Measurements from ENCODE around the gene TFAP2C. TPM values are rescaled to one million over a fixed set of nuclear protein-coding genes. Genes with fewer than 3 reads are reported as not detected.

TFAP2C gene
- total RNA-seq, 1 experiment from 2014 or later, result 6.9 TPM

DNA sequence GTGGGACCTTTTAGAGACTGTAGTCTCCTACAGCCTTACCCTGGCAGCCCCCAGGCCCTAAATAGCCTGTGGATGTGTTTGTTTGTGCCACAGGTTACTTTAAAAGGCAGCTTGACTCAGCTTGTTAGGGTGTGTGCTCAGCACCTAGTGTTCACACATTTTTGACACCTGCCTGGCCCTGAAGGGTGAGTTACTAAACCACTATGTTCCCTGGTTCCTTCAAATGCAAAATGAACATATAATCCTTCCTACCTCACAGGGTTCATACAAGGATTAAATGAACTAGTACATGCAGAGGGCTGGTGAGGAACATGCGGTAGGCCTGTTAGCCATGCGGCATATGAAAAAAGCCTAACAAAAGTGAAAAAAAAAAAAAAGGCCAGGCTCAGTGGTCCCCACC lies 14.9 kb upstream of the TFAP2C start:
- ChIA-PET CTCF (interaction anchor here (1.3 kb wide), 1 partner anchor 16 kb away, joined by 3 read pairs; no protein-coding TSS in a partner anchor), RAD21 (ENCODE audit: low non-redundant PET in 1 of 2, low total read pairs in 2 of 2, uncharacterized antibody in 2 of 2, unreplicated experiment in 2 of 2) (no interaction called here), POLR2A (no interaction called here)
- intact Hi-C loops (cut with micrococcal nuclease), result no loop called here
- no peak overlapping the region for H2AFZ ChIP-seq (ENCODE audit: low read depth, low read length, poor library complexity, severe bottlenecking)
- H3K27ac ChIP-seq (ENCODE audit: low read depth, low read length), result no peak overlapping the region
- H3K9me3 ChIP-seq (ENCODE audit: control insufficient read depth in 1 of 2, insufficient read depth in 1 of 2, low read depth in 1 of 2, low read length in 2 of 2), result no peaks in the 10 kb centered on the region
- DNase-seq (ENCODE audit: low read depth, low spot score), result no peak
- no peaks in the 10 kb centered on the region for H3K79me2 ChIP-seq (ENCODE audit: insufficient read depth, low read length)
- H3K27me3 ChIP-seq (ENCODE audit: insufficient read depth, low read length), result no peaks in the 10 kb centered on the region
- no peaks in the 10 kb centered on the region for H3K36me3 ChIP-seq (ENCODE audit: control insufficient read depth in 1 of 2, insufficient read depth in 2 of 2, low read length in 2 of 2)
- ATAC-seq, result no peak
- H3K4me2 ChIP-seq (ENCODE audit: low read length), result no peak overlapping the region
- TF ChIP-seq CEBPB (IDR thresholded peaks at IDR 0.05; ENCODE audit: low read depth), result no peak
- no peak for TF ChIP-seq POLR2A (IDR thresholded peaks at IDR 0.05; ENCODE audit: borderline replicate concordance, extremely low read depth, insufficient read depth, insufficient read length)
- TF ChIP-seq, protein P1, sequence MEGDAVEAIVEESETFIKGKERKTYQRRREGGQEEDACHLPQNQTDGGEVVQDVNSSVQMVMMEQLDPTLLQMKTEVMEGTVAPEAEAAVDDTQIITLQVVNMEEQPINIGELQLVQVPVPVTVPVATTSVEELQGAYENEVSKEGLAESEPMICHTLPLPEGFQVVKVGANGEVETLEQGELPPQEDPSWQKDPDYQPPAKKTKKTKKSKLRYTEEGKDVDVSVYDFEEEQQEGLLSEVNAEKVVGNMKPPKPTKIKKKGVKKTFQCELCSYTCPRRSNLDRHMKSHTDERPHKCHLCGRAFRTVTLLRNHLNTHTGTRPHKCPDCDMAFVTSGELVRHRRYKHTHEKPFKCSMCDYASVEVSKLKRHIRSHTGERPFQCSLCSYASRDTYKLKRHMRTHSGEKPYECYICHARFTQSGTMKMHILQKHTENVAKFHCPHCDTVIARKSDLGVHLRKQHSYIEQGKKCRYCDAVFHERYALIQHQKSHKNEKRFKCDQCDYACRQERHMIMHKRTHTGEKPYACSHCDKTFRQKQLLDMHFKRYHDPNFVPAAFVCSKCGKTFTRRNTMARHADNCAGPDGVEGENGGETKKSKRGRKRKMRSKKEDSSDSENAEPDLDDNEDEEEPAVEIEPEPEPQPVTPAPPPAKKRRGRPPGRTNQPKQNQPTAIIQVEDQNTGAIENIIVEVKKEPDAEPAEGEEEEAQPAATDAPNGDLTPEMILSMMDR (IDR thresholded peaks at IDR 0.05 in 2 of 3, conservative IDR thresholded peaks at IDR 0.05 in 1 of 3; ENCODE audit: borderline replicate concordance in 1 of 3, insufficient read depth in 1 of 3, low read depth in 2 of 3, low read length in 2 of 3), result no peak
- TF ChIP-seq JUND (IDR thresholded peaks at IDR 0.05), result no peak
- no peak for TF ChIP-seq EZH2phosphoT487 (IDR thresholded peaks at IDR 0.05; ENCODE audit: borderline replicate concordance)
- no peak for TF ChIP-seq EGR1 (IDR thresholded peaks at IDR 0.05; ENCODE audit: low read depth)
- no peak for TF ChIP-seq SIN3A (IDR thresholded peaks at IDR 0.05; ENCODE audit: low read depth)
- TF ChIP-seq, protein P2, sequence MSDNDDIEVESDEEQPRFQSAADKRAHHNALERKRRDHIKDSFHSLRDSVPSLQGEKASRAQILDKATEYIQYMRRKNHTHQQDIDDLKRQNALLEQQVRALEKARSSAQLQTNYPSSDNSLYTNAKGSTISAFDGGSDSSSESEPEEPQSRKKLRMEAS (IDR thresholded peaks at IDR 0.05), result no peak
- BruUV-seq (replicated peaks), result no TSS peak
- peaks cover 3 to 5% of the 10 kb centered on the region in 2 experiments; a peak in 2 of 4 replicates for H3K4me1 ChIP-seq (ENCODE audit: control insufficient read depth in 1 of 2, insufficient read depth in 2 of 2, low read length in 2 of 2)
- H3K9me2 ChIP-seq (ENCODE audit: insufficient read depth), result no peaks in the 10 kb centered on the region
- H3K4me3 ChIP-seq (replicated peaks in 1 of 2; ENCODE audit: low read depth in 1 of 2, low read length in 2 of 2), result no peak overlapping the region
- H3K9ac ChIP-seq (ENCODE audit: low read length), result no peak overlapping the region
- no peaks in the 10 kb centered on the region for H4K20me1 ChIP-seq (ENCODE audit: insufficient read depth)

DNA sequence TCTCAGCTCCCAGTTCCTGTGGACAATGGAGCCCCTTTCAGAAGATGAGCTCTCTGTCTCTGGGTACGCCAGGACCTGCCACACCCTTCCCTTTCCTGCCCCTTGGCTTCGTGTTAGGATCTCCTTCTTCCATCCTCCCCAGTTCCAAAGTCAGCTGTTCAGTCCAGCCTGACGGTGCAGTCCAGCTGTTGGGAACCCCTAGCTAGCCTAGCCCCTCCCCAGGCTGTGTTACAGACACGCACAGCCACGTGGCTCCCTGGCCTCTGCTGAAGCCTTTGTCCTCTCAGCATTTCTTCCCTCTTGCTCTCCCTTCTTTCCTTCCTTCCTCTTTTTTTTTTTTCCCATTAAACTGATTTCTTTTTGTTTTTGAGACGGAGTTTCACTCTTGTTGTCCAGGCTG lies 12.4 kb upstream of the TFAP2C start:
- ATAC-seq (no peak), DNase-seq (ENCODE audit: low read depth, low spot score) (no peak)
- BruUV-seq (replicated peaks), result no TSS peak
- H3K4me2 ChIP-seq (ENCODE audit: low read length), result no peak overlapping the region
- no peak overlapping the region for H2AFZ ChIP-seq (ENCODE audit: low read depth, low read length, poor library complexity, severe bottlenecking)
- no peaks in the 10 kb centered on the region for H3K27me3 ChIP-seq (ENCODE audit: insufficient read depth, low read length)
- no peak overlapping the region for H3K4me3 ChIP-seq (replicated peaks in 1 of 2; ENCODE audit: low read depth in 1 of 2, low read length in 2 of 2)
- H4K20me1 ChIP-seq (ENCODE audit: insufficient read depth), result no peaks in the 10 kb centered on the region
- H3K79me2 ChIP-seq (ENCODE audit: insufficient read depth, low read length), result no peaks in the 10 kb centered on the region
- CTCF ChIA-PET, result no interaction called here
- TF ChIP-seq SRF (IDR thresholded peaks at IDR 0.05; ENCODE audit: low read depth) (no peak), ZFX (IDR thresholded peaks at IDR 0.05) (no peak)
- POLR2A ChIA-PET, result no interaction called here
- intact Hi-C loops (cut with micrococcal nuclease), result no loop called here
- H3K9me3 ChIP-seq (ENCODE audit: control insufficient read depth in 1 of 2, insufficient read depth in 1 of 2, low read depth in 1 of 2, low read length in 2 of 2), result no peaks in the 10 kb centered on the region
- H3K36me3 ChIP-seq (ENCODE audit: control insufficient read depth in 1 of 2, insufficient read depth in 2 of 2, low read length in 2 of 2), result no peaks in the 10 kb centered on the region
- no peak overlapping the region for H3K27ac ChIP-seq (ENCODE audit: low read depth, low read length)
- peaks cover 3 to 5% of the 10 kb centered on the region in 2 experiments; a peak in 2 of 4 replicates for H3K4me1 ChIP-seq (ENCODE audit: control insufficient read depth in 1 of 2, insufficient read depth in 2 of 2, low read length in 2 of 2)
- no peak overlapping the region for H3K9ac ChIP-seq (ENCODE audit: low read length)
- RAD21 ChIA-PET (ENCODE audit: low non-redundant PET in 1 of 2, low total read pairs in 2 of 2, uncharacterized antibody in 2 of 2, unreplicated experiment in 2 of 2), result no interaction called here
- no peaks in the 10 kb centered on the region for H3K9me2 ChIP-seq (ENCODE audit: insufficient read depth)
